ENCODE measurements around the gene GAL. TPM values are rescaled to one million over a fixed set of nuclear protein-coding genes. Genes with fewer than 3 reads are reported as not detected.

The GAL gene
- total and polyA plus RNA-seq, 4 experiments from 2014 or later, result not detected

DNA sequence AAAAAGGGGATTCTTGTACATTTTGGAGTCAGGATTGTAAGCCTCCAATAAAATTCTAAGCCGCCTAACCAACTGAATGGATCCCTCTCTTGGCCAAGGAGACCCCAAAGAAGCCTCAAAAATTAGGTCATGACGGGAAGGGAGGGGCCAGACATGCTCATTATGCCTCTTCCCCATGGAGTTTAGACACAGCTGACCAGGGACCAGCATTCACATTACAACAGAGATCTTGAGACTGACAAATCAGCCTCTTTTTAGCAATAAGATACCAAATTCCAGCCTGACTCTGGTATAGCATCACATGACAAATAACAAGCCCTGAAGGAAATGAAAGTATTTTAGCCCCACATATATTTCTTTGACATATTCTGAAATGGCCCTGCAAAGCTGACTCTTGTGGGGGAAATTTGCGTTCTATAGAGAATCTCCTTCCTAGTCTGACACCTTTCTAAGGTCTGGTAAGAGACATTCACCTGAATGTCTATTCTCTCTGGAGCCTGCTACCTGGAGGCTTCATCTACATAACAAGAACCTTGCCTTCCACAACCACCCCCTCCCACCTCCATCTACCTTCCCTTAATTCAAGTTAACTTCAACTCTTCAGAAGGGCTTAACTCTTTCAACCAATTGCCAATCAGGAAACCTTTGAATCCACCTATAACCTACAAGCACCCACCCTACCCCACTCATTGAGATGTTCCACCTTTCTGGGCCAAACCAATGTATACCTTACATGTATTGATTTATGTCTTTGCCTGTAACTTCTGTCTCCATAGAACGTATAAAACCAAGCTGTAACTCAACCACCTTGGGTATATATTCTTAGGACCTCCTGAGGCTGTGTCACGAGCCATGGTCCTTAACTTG is 10.3 kb downstream of the GAL start:
- Mint-ChIP-seq H3K9me3 (peaks cover 0 to 22% (median 12%) of the 10 kb centered on the region in 8 donors), H3K4me1 (peaks cover 16 to 20% (median 18%) of the 10 kb centered on the region in 4 donors), H3K4me3 (no peak overlapping the region), H3K36me3 (peaks cover 0 to 2% of the 10 kb centered on the region in 2 donors), H3K27me3 (peaks cover 7 to 8% of the 10 kb centered on the region in 2 donors), H3K27ac (no peak overlapping the region)
- no peaks in the 10 kb centered on the region for H3K27me3 ChIP-seq (ENCODE audit: insufficient read depth, low read length)
- intact Hi-C loops (cut with micrococcal nuclease), result no loop called here
- H3K4me3 ChIP-seq (ENCODE audit: low read length in 2 of 2), result no peak overlapping the region
- no peaks in the 10 kb centered on the region for H3K36me3 ChIP-seq (ENCODE audit: insufficient read depth, low read length)
- CTCF ChIA-PET (ENCODE audit: partially characterized antibody), result no interaction called here
- DNase-seq, result no peak
- peaks cover 0 to 6% of the 10 kb centered on the region in 2 donors for H3K9me3 ChIP-seq (ENCODE audit: control insufficient read depth in 1 of 2, low read length in 2 of 2)
- H3K4me1 ChIP-seq (ENCODE audit: insufficient read depth, low read length), result peaks cover 19% of the 10 kb centered on the region
- H3K27ac ChIP-seq (ENCODE audit: low read depth, low read length), result no peak overlapping the region
- POLR2A ChIA-PET (ENCODE audit: partially characterized antibody), result no interaction called here

DNA sequence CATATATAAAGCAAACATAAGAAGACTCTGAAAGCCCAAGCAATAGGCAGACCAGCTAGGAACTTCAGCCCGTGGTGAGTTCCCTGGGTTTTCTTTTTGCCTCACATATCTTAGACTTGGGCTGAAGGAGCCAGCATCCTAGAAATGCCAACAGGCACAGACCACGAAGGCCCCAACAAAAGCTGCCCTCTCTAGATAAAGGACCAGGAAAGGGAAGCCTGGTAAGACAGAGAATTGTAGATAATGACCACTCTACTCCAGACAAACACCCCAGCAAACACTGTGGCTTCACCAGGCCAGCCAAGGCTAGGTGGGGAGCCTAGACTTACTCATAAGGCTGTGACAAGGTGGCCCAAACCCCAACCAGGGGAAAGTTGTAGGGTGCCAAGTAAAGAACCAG is 11.2 kb downstream of the GAL start:
- H3K4me1 Mint-ChIP-seq, result peaks cover 10 to 11% (median 10%) of the 10 kb centered on the region in 4 donors
- CTCF ChIA-PET (ENCODE audit: partially characterized antibody), result no interaction called here
- H3K27ac Mint-ChIP-seq, result no peak overlapping the region
- H3K27me3 ChIP-seq (ENCODE audit: insufficient read depth, low read length), result no peaks in the 10 kb centered on the region
- no peak overlapping the region for H3K4me3 Mint-ChIP-seq
- H3K9me3 ChIP-seq (ENCODE audit: control insufficient read depth in 1 of 2, low read length in 2 of 2), result peaks cover 0 to 6% of the 10 kb centered on the region in 2 donors
- H3K27me3 Mint-ChIP-seq, result peaks cover 8% of the 10 kb centered on the region in 2 donors
- H3K36me3 Mint-ChIP-seq, result peaks cover 0 to 2% of the 10 kb centered on the region in 2 donors
- H3K9me3 Mint-ChIP-seq, result peaks cover 0 to 23% (median 12%) of the 10 kb centered on the region in 8 donors
- H3K4me3 ChIP-seq (ENCODE audit: low read length in 2 of 2), result no peak overlapping the region
- POLR2A ChIA-PET (ENCODE audit: partially characterized antibody), result no interaction called here
- intact Hi-C loops (cut with micrococcal nuclease), result no loop called here
- no peak for DNase-seq
- H3K36me3 ChIP-seq (ENCODE audit: insufficient read depth, low read length), result no peaks in the 10 kb centered on the region
- H3K4me1 ChIP-seq (ENCODE audit: insufficient read depth, low read length), result peaks cover 10% of the 10 kb centered on the region
- H3K27ac ChIP-seq (ENCODE audit: low read depth, low read length), result no peak overlapping the region

DNA sequence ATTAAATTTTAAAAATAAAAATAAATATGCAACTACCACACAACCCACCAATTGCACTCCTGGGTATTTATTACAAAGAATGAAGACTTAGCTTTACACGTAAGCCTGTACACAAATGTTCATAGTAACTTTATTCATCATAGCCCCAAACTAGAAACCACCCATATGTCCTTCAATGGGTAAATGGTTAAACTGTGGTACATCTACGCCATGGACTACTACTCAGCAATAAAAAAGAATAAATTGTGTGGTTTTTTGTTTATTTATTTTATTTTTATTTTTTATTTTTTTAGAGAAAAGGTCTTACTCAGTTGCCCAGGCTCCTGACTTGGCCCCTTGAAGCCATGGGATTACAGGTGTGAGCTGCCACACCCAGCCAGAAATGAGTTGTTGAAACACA is 14.6 kb downstream of the GAL start:
- ChIA-PET CTCF (ENCODE audit: partially characterized antibody) (no interaction called here), POLR2A (ENCODE audit: partially characterized antibody) (no interaction called here)
- Mint-ChIP-seq H3K36me3 (peaks cover 0 to 2% of the 10 kb centered on the region in 2 donors), H3K4me1 (no peaks in the 10 kb centered on the region), H3K4me3 (no peak overlapping the region), H3K27ac (no peak overlapping the region), H3K27me3 (peaks cover 8 to 9% of the 10 kb centered on the region in 2 donors), H3K9me3 (peaks cover 0 to 23% (median 12%) of the 10 kb centered on the region in 8 donors)
- Histone ChIP-seq H3K9me3 (ENCODE audit: control insufficient read depth in 1 of 2, low read length in 2 of 2) (peaks cover 0 to 6% of the 10 kb centered on the region in 2 donors), H3K36me3 (ENCODE audit: insufficient read depth, low read length) (no peaks in the 10 kb centered on the region), H3K27me3 (ENCODE audit: insufficient read depth, low read length) (no peaks in the 10 kb centered on the region), H3K4me3 (ENCODE audit: low read length in 2 of 2) (no peak overlapping the region), H3K4me1 (ENCODE audit: insufficient read depth, low read length) (no peaks in the 10 kb centered on the region), H3K27ac (ENCODE audit: low read depth, low read length) (no peak overlapping the region)
- DNase-seq, result no peak
- intact Hi-C loops (cut with micrococcal nuclease), result no loop called here

DNA sequence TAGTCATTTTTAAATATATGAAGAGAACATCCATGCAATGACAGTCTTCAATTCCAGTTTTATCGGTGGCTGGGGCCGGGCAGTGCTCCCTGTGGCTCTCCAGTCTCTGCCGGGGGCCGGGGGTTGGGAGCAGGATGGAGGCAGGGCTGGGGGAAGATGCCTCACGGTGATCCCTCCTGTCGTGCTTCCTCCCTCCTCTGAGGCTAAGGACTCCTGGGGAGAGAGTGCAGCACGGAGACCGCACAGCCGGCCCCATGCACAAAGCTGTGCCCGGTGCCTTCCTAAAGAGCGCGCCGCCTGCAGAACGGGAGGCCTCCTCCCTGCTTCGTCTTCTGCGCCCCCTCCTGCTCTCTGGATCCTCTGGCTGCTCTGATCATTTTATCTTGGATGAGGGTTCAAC is 20.5 kb downstream of the GAL start:
- no peak overlapping the region for H3K4me3 Mint-ChIP-seq
- H3K36me3 Mint-ChIP-seq, result peaks cover 0 to 4% of the 10 kb centered on the region in 2 donors
- Histone ChIP-seq H3K27ac (ENCODE audit: low read depth, low read length) (no peak overlapping the region), H3K4me3 (ENCODE audit: low read length in 2 of 2) (no peak overlapping the region), H3K36me3 (ENCODE audit: insufficient read depth, low read length) (no peaks in the 10 kb centered on the region), H3K4me1 (ENCODE audit: insufficient read depth, low read length) (no peaks in the 10 kb centered on the region), H3K9me3 (ENCODE audit: control insufficient read depth in 1 of 2, low read length in 2 of 2) (no peaks in the 10 kb centered on the region), H3K27me3 (ENCODE audit: insufficient read depth, low read length) (no peaks in the 10 kb centered on the region)
- H3K27ac Mint-ChIP-seq, result no peak overlapping the region
- intact Hi-C loops (cut with micrococcal nuclease), result no loop called here
- no peaks in the 10 kb centered on the region for H3K9me3 Mint-ChIP-seq
- no peak for DNase-seq
- H3K4me1 Mint-ChIP-seq, result no peaks in the 10 kb centered on the region
- POLR2A ChIA-PET (ENCODE audit: partially characterized antibody), result no interaction called here
- H3K27me3 Mint-ChIP-seq, result peaks cover 0 to 2% of the 10 kb centered on the region in 2 donors
- CTCF ChIA-PET (ENCODE audit: partially characterized antibody), result no interaction called here

DNA sequence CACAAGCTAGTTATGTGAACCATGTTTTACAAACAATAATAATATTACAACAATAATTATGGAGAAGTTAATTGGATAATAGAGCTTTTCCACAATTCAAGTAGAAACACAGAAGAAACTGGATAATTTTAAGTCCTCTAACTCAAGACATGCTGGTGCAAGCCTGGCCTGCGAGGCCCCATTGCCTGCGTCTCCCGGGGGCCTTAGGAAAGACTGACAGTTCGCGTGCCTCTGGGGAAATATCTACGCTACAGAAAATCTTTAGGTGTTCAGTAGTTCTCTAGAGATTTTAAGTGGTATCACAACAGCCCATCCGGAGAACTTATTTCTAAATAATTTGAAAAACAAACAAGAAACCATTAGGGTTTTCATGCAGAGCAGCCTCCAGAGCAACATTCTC is 23.2 kb downstream of the GAL start:
- no peaks in the 10 kb centered on the region for H3K36me3 ChIP-seq (ENCODE audit: insufficient read depth, low read length)
- no peaks in the 10 kb centered on the region for H3K27me3 Mint-ChIP-seq

DNA sequence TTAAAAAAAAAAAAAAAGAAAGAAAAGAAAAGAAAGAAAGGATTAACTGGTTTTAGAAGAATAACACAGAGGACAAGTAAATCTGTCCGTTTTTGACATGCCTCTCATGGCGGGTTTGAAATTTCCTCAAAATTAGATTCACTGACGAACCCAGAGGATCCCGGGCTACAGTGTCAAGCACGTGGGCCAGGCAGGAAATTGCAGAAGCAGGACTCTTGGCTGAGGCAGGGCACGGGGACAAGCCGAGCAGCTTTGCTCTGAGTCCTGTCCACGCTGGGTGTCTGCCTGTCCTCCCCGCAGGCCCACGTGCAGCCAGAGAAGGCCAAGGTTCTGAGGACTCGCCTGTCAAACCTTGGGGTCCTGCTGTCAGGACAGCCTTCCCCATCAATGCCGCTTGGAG is 24.7 kb downstream of the GAL start:
- intact Hi-C loops (cut with micrococcal nuclease), result no loop called here
- Mint-ChIP-seq H3K27ac (no peak overlapping the region), H3K27me3 (no peaks in the 10 kb centered on the region), H3K4me3 (no peak overlapping the region), H3K9me3 (no peaks in the 10 kb centered on the region), H3K36me3 (peaks cover 0 to 4% of the 10 kb centered on the region in 2 donors), H3K4me1 (no peaks in the 10 kb centered on the region)
- Histone ChIP-seq H3K9me3 (ENCODE audit: control insufficient read depth in 1 of 2, low read length in 2 of 2) (no peaks in the 10 kb centered on the region), H3K27ac (ENCODE audit: low read depth, low read length) (no peak overlapping the region), H3K4me3 (ENCODE audit: low read length in 2 of 2) (no peak overlapping the region), H3K36me3 (ENCODE audit: insufficient read depth, low read length) (no peaks in the 10 kb centered on the region), H3K4me1 (ENCODE audit: insufficient read depth, low read length) (no peaks in the 10 kb centered on the region), H3K27me3 (ENCODE audit: insufficient read depth, low read length) (no peaks in the 10 kb centered on the region)
- CTCF ChIA-PET (ENCODE audit: partially characterized antibody), result no interaction called here
- POLR2A ChIA-PET (ENCODE audit: partially characterized antibody), result no interaction called here
- DNase-seq, result no peak

More for the DNA sequence above, 23.2 kb downstream of the GAL start:
- H3K36me3 Mint-ChIP-seq, result peaks cover 0 to 4% of the 10 kb centered on the region in 2 donors
- Histone ChIP-seq H3K27me3 (ENCODE audit: insufficient read depth, low read length) (no peaks in the 10 kb centered on the region), H3K4me3 (ENCODE audit: low read length in 2 of 2) (no peak overlapping the region), H3K27ac (ENCODE audit: low read depth, low read length) (no peak overlapping the region), H3K4me1 (ENCODE audit: insufficient read depth, low read length) (no peaks in the 10 kb centered on the region), H3K9me3 (ENCODE audit: control insufficient read depth in 1 of 2, low read length in 2 of 2) (no peaks in the 10 kb centered on the region)
- H3K9me3 Mint-ChIP-seq, result no peaks in the 10 kb centered on the region
- H3K4me3 Mint-ChIP-seq, result no peak overlapping the region
- no peak for DNase-seq
- ChIA-PET CTCF (ENCODE audit: partially characterized antibody) (no interaction called here), POLR2A (ENCODE audit: partially characterized antibody) (no interaction called here)
- H3K4me1 Mint-ChIP-seq, result no peaks in the 10 kb centered on the region
- intact Hi-C loops (cut with micrococcal nuclease), result no loop called here
- no peak overlapping the region for H3K27ac Mint-ChIP-seq

DNA sequence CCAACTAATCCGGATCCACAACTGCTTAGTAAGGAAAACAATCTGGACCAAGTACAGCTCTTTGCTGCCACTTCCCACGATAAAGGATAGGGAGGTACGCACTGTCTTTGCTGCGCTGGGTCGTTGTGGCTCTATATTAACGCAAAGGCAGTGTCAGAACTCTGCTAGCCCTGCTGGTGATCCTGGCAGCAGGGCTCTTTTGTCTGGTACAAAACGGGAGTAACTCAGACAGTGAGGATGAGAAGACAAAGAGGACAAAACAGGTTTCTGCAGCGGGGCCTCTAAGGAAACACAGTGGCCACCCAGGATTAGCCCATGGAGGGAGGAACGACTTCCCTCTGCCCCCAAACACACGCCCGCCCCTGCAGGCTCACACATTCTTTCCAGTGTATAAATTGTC is 26.1 kb downstream of the GAL start:
- Mint-ChIP-seq H3K9me3 (no peaks in the 10 kb centered on the region), H3K27me3 (no peaks in the 10 kb centered on the region), H3K36me3 (peaks cover 0 to 4% of the 10 kb centered on the region in 2 donors), H3K27ac (no peak overlapping the region), H3K4me1 (no peaks in the 10 kb centered on the region), H3K4me3 (no peak overlapping the region)
- ChIA-PET POLR2A (ENCODE audit: partially characterized antibody) (no interaction called here), CTCF (ENCODE audit: partially characterized antibody) (no interaction called here)
- H3K4me1 ChIP-seq (ENCODE audit: insufficient read depth, low read length), result no peaks in the 10 kb centered on the region
- H3K27me3 ChIP-seq (ENCODE audit: insufficient read depth, low read length), result no peaks in the 10 kb centered on the region
- H3K36me3 ChIP-seq (ENCODE audit: insufficient read depth, low read length), result no peaks in the 10 kb centered on the region
- intact Hi-C loops (cut with micrococcal nuclease), result no loop called here
- H3K27ac ChIP-seq (ENCODE audit: low read depth, low read length), result no peak overlapping the region
- H3K9me3 ChIP-seq (ENCODE audit: control insufficient read depth in 1 of 2, low read length in 2 of 2), result no peaks in the 10 kb centered on the region
- no peak for DNase-seq
- no peak overlapping the region for H3K4me3 ChIP-seq (ENCODE audit: low read length in 2 of 2)
